DMS 273 treated with DMSO at 0.1 percent for 48 hours (cell line): ENCODE measurements around the gene RAB11FIP2.

Experiments
- DNase-seq: peaks from one replicate; lab custom pipeline; 2025; lab: John Stamatoyannopoulos, UW

The RAB11FIP2 gene

DNA sequence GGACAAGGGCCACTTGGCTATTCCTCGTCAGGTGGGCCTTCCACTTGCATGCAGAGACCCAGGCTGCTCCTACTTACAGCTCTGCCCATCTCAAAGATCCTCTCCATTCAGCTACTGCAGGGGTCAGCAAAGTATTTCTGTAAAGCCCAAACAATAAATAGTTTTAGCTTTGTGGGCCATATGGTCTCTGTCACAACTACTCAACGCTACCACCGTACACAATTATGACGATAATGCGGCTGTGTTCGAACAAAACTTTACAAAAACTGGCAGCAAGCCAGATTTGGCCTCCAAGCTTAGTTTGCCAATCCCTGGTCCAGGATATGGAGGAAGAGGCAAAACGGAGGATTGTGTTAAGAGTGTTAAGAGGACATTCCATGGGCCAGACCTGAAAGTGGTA, 12.8 kb downstream of the RAB11FIP2 start:
- no peak for DNase-seq

DNA sequence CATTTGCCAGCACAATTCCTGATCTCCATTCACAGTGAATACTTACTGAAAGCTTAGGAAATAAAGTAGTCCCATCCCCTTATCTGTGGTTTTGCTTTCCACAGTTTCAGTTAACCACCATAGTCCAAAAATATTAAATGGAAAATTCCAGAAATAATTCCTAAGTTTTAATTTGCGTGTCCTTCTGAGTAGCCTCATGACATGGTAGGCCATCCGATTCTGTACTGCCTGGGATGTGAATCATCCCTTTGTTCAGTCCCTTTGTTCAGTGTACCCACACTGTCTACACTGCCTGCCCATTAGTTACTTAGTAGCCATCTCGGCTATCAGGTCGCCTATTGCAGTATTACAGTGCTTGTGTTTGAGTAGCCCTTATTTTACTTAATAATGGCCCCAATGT, 14.2 kb downstream of the RAB11FIP2 start:
- no peak for DNase-seq

DNA sequence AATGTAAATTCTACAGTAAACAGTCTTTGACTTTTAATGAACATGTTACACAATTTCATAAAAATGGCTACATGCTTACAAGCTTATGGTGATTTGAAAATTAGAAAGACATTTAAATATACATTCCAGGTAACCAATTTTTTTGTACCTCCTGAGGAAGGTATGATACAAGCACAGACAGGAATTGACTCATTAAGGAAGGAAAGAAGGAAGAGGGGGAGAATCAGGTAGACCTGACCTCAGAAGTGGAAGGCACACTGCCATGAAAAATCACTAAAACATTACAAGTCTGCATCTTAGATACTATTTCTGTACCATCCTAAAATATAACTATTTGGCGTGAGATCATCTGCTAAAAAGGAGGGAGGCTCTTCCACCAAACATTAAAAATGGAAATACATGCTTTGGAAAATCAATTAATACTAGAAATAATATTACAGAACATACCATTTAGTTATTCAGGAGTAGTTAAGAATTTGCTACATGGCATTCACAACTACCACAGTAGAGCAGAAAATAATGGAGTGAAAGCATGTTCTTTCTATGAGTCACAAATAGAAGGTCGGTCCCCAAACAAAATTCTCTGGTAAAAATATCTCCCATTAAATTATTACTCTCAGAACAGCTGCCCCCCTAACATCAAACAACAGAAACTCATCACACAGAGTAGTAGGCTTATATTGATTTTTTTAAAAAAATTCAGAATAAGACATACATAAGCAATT, 15.2 kb downstream of the RAB11FIP2 start:
- DNase-seq, result no peak

DNA sequence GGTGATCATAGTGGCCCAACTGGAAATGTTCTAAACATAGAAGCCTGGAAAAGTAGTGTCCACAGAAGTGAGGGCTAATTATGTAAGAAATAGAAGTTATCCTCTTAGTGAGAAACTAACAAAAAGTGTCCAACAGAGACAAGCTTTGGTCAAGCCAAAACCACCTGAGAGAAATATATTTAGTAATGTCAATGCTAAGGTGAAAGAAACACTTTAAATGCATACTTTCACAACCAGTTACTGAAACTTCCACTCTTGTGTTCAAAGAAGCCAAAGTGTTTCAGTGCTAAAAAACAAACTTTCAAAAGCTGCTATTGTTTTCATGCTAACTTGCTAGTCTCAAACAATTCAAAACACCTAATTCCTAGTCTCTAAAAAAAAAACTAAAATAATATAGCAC, 18.1 kb downstream of the RAB11FIP2 start:
- DNase-seq, result no peak

DNA sequence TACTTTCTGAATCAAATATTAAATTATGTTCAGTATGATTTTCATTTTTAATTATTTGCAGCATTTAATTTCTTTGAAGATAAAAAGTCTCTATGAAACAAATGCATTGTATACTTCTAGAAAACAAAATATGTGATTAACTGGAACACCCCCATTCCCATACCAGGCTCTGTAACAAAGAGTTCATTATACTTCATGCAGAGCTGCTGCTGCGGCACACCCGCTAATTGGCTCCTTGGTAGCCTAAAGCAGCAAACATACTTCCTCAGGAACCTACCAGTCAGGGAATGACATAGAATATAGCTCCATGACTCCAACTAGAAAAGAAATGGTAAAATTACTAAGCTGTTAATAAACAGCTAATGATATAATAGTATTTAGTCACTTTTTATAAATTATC, 19.3 kb downstream of the RAB11FIP2 start:
- DNase-seq, result no peak

DNA sequence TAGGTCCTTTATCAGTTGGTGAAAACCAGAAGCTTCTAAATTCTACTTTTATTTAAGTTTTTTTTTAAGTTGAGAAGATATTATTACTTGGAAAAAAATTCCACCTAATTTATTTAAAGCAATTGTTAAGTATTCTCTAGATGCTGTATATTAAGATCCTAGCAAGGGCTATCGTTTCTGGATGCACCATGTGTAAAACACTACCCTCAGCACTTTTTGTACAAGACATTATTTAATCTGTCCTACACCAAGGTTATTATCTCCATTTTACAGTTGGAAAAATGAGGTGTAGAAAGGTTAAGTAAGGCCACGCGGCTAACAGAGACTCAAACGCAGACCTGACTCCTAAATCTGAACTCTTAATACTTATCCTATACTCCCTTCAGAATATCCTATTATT, 19.8 kb downstream of the RAB11FIP2 start:
- no peak for DNase-seq

DNA sequence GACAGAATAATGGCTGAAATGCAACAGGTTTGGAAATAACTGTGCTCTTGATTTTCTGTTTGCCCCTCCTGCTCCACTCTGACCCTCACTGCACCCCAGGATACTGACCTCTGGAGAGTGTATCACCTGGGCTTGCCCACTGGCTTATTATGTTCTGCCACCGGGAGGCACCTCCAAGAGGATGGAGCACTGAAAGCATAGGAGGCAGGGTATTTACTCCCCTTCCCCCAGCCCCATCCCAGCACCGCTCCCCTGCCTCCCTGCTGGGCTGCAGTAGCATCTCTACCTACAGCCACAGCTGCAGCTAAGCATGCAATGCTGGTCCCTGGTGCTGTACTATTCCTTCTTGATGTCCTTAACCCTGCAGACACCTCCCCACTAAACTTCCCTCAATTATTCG, 26.4 kb downstream of the RAB11FIP2 start:
- DNase-seq, result no peak

DNA sequence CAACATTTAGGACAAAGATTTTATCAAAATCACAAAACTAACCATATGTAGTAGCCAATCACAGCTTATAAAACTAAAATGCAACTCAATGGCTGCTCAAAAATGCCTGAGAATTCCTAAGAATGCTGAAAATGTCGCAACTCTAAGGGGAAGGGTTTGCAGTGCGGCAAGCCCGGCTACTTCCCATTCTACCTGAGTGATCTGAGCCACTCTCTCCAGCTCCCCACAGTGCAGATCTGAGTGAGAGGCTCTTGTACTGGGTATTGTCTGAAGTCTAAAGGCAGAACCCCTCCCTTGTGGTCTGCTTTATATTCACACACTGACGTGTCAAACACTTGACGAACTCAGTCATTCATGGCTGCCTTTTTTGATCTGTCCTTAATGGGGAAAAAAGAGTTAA, 28.9 kb downstream of the RAB11FIP2 start:
- DNase-seq, result no peak

DNA sequence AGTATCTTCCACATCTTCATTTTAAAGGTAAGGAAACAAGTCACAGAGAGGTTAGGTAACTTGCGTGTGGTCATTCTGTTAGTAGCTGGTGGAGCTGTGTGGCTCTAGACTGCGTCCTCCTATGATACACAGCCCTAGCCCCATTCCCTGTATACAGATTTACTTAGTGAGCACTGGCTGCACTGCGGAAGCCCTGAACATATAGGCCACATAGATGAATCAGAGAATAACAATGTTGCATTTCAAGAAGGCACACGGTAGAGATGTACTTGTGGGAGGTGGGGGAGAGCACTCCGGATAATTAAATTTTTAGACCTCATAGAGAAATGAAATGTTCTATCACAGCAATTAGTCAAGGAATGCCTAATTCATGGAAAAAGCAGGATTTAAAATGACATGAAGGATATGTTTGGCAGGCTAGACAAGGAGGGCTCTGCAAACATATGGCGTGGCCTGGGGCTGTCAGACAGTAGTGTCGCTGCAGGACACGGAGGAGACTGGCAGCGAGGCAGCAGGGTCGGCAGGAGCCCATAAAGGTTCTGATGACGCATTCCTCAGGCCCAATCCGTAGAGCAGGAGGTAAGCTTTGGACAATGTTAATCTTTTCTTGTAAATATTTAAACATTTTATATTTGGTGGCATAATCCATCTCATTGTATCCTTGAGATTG, 29.5 kb downstream of the RAB11FIP2 start:
- DNase-seq, result no peak

DNA sequence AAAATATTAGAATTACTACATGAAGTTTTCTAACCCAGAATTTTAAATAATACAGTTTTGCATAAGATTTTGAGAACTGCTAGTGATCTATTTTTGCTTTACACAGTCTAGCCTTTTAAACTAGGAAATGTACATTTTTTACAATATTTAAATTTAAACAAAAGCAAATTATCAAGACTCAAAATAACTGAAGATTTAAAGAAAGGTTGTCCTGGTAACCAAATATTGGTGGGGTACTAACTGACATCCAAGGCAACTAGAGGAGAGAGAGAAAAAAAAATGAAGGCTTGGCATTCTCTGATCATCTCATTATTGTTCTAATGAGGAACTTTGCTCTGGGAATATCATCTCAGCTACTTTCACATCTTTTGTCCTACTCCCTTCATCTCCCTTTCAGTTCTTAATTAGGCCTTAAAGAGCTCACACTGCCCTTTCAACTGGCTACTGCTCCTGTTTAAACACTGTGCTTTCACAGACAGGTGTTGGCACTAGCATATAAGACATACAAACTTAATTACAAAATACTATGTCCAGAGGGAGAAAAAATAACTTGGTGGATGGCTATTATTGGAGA, 33.7 kb downstream of the RAB11FIP2 start:
- DNase-seq, result no peak

DNA sequence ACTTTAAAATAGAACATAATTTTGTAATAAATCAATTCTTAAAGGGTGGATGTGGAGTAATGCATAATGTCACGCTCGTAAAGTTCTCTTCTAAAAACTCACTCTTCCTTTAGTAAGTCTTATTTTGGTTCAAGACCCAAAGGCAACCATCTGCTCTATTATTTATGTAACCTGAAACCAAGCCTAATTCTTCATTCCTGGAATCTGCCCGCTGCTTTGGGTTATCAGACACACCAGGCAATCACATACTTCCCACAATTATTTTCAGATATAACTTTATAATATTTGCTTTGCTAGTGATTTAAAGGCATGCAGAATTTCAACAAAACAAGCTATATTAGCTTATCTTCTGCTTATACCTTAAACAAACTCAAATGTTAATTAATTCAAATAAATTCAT, 39.0 kb downstream of the RAB11FIP2 start:
- peak; percentile 71 for DNase-seq

DNA sequence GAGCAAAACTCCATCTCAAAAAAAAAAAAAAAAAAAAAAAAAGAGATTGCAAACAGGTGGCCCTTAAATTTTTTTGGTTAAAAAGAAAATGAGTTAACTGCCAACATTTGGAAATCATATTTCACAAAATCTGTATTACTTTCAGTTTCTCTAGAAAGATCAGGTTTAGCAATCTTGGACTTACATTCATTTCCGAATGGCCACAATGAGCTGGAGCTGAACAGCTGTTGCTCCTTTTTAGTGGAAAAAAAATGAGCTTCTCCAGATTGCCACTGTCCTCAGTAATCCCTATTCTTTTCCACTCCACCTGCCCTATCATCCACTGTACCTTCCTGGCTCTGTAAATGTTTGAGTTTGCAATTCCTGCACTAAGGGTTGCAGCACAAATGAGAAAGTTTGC, 43.6 kb downstream of the RAB11FIP2 start:
- DNase-seq, result no peak

DNA sequence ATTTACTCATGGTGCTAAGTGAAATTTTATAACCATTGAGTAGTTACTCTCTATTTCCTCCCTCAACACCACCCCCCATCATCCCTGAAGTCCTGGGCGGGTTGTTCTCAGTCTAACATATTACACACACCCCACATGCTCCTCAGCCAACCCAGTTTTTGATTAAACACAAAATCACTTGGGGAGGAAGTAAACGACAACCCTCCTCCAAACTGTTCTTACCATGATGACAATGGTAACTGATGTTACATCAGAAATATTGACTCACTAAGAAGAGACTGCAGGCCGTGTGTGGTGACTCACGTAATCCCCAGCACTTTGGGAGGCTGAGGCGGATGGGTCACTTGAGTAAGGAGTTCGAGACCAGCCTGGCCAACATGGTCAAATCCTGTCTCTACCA, 44.2 kb downstream of the RAB11FIP2 start:
- no peak for DNase-seq

DNA sequence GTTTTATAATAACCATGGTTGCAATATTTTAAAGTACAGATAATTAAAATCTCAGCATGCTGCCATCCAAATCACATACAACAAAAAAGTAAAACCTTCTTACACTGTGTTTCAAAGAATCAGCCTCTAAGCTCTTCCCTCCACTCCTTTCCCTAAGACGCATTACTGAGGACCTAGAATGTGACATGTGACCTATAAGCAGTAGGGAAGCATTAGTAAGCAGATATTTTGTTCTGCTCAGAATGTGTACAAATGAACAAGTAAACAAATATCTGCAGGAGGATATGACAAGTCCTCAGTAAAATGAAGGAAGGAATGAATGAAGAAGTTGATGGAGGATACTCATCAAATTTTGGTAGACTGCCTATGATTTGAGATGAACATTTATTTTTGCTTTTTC, 49.1 kb downstream of the RAB11FIP2 start:
- DNase-seq, result no peak

DNA sequence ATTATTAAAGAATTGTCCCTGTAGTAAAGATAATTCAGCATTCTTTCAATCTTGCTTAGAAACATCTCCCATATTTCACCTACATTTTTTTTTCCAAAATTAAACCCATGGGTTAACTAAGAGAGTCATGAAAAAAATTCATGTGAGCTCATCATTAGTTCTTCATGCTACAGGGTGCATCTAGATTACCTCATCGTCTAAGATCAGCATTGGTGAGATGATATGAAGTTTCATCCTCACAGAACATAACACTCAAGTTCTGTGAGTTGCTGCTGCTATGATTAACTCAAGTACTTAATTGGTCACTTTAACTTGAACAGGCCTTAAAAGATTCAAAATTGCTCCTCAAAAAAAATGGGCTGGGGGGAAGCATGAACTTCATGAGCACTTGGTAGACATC, 50.0 kb downstream of the RAB11FIP2 start:
- no peak for DNase-seq

DNA sequence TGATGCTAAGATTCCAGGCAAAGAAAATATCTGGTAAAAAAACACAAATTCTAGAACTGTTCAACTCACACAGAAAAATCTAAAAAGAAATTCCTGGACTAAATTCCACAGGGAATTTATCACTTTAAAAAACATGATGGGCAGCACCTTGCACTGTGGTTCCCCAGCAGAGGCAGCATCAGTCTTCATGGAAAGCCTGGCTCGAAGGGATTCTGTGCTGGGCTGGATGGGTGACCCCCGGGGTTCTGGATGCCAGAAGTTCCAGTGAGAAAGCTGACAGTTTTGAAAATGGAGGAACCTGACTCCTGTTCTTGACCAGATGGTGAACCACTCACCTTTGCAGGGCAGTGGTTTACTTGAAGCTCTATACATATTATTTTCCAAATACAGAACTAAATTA, 52.0 kb downstream of the RAB11FIP2 start:
- no peak for DNase-seq

DNA sequence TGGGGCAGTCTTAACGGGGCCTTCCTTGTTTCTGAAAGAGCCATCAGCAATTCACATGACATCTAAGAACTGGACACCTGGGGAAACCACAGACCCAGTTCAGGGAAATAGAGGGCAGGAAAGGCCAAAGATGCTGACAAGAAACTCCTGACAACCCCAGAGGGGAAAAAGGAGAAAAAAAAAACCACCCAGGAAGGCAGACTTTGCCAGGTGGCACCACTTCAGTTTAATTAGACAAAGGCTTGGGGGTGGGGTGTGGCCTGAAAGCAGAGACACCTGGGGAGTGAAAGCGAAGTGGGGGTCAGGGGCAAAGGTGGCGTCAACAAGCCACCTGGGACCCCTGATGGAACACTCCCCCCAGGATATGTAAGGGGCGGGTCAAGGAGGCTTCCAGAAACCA, 53.6 kb downstream of the RAB11FIP2 start:
- no peak for DNase-seq

DNA sequence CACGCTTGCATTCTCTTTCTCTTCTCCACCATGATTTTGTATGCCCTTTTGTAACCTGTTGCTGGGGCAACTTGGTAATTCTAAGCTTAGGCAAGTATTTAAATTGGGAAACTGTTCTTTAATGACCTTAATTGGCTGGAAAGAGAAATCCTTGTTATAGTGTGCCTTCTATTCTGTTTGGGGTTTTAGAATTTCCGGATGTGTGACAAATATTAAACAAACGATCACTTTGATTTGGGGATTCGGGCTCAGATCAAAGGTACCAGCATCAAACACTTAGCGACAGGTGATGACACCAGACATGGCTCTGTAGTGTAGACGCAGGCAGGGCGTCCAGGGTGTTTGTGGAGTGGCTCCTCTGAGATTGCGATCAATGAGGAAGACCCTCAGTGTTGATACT, 55.0 kb downstream of the RAB11FIP2 start:
- DNase-seq, result no peak

DNA sequence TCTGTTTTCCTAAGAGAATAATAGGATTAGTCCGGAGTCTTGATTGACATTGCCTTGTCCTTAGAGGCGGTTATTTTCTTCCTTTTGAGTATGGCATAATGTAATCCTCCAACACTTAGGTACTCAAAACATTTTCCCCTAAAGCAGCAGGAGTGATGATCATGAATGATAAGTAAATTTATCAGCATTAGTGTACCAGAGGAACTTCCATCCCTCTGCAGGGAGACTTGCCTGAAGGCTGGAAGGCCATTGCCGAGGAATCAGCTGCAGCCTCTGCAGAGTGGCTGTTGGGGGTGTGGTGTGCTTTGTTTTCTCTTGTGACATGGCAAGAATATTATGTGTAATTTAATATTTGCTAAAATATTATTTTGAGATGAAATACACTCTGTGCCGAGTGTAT, 56.8 kb downstream of the RAB11FIP2 start:
- no peak for DNase-seq

DNA sequence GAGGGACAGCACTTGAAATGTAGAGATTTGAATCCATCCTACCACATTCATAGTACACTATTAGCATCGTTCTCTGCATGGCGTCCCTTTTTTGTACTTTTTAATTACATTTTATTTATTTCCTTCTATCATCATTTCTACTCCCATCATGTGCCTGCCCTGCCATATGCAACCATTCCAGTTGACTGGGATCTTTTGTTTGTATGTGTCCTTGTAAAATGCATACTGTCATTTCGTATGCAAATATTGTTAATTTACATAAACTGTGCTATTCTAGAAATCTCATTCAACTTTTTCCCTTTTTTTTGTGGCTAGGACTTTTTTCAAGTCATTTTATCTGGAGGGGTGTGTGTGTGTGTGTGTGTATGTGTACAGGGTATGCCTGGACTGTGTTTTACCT, 57.9 kb downstream of the RAB11FIP2 start:
- DNase-seq, result no peak

DNA sequence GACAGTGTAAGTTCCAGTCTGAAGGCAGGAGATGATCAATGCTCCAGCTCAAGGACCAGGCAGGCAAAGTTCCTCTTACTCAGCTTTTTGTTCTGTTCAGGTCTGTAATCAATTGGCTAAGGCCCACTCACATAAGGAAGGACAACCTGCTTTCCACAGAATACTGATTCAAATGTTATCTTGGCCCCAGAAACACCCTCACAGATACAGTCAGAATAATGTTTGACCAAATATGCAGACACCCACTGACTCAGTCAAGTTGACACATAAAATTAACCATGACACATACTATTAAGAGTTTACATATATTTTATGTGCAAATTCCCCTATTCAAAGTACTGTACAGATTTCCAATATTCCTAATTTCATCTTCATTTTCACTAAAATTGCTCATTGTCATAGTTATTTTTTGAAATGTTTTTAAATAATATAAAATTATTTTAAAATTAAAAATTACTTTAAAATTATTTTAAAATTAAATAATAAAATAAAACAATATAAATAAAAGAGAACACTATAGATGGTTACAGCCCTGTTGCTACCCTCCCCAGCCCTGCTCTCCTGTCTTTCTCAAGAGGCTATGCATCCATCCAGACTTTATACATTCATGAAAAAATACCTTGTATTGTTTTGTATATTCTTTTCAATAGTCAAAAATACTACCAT, 59.4 kb downstream of the RAB11FIP2 start:
- DNase-seq, result no peak

DNA sequence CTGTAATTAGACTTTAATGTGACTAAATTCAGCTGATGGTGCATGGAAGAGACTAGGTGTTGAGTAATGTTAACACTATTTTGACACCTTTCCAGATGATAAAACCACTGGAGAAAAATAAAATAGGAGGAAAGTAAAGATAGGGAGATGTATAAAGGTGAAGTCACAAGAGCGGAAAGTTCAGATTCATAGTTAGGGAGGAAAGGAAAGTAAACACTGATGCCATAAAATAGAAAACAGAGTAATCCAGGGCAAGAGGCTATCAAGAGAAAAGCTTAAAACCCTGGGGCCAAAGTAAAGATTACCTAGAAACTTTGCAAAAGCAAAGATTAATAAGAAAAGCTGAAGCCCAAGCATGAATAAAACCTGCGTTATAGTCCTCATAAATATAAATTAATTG, 62.8 kb downstream of the RAB11FIP2 start:
- no peak for DNase-seq
